ENCODE results near the gene CDKAL1.
A peak's percentile ranks its signal among the peaks of the same experiment; 100 is the strongest.

Gene CDKAL1

DNA sequence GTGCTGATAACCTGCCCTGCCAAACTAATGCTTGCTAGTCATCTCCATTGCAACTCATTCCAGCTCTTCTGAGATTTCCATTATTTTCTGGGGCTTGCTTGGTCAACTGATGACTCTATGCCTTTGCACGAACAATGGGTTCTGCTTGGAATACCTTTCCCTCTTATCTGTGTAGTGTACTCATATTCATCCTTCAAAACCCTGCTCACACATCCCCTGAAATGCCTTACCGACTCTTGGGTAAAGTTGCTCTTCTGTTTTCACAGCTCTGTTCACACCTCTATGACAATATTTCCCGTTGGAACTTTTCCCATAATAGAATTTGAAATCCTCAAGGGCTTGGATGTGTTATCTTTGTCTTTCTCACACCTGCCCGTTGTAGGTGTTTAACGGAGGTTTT, 728.2 kb downstream of the CDKAL1 start:
- Histone ChIP-seq H3K9ac (ENCODE audit: low read depth, low read length, poor library complexity, severe bottlenecking) (no peak overlapping the region), H4K20me1 (ENCODE audit: insufficient read depth, low read length, poor library complexity, severe bottlenecking) (no peaks in the 10 kb centered on the region), H3K4me3 (ENCODE audit: low read length, poor library complexity, severe bottlenecking) (no peak overlapping the region), H3K4me2 (ENCODE audit: low read depth, low read length, poor library complexity, severe bottlenecking) (no peak overlapping the region), H3K36me3 (ENCODE audit: insufficient read depth, low read length) (no peaks in the 10 kb centered on the region), H2AFZ (ENCODE audit: low read length) (no peak overlapping the region), H3K27me3 (ENCODE audit: insufficient read depth, low read length, poor library complexity, severe bottlenecking) (no peaks in the 10 kb centered on the region), H3F3A (ENCODE audit: low read depth) (no peaks in the 10 kb centered on the region), H3K4me1 (ENCODE audit: insufficient read depth, low read length, poor library complexity, severe bottlenecking) (peaks cover 23% of the 10 kb centered on the region), H3K79me2 (ENCODE audit: insufficient read depth, low read length) (no peaks in the 10 kb centered on the region), H3K9me3 (ENCODE audit: insufficient read depth, low read depth, low read length) (no peaks in the 10 kb centered on the region), H3K9me2 (replicated peaks; ENCODE audit: low read depth, low read length) (no peaks in the 10 kb centered on the region)
- TF ChIP-seq, protein P1, sequence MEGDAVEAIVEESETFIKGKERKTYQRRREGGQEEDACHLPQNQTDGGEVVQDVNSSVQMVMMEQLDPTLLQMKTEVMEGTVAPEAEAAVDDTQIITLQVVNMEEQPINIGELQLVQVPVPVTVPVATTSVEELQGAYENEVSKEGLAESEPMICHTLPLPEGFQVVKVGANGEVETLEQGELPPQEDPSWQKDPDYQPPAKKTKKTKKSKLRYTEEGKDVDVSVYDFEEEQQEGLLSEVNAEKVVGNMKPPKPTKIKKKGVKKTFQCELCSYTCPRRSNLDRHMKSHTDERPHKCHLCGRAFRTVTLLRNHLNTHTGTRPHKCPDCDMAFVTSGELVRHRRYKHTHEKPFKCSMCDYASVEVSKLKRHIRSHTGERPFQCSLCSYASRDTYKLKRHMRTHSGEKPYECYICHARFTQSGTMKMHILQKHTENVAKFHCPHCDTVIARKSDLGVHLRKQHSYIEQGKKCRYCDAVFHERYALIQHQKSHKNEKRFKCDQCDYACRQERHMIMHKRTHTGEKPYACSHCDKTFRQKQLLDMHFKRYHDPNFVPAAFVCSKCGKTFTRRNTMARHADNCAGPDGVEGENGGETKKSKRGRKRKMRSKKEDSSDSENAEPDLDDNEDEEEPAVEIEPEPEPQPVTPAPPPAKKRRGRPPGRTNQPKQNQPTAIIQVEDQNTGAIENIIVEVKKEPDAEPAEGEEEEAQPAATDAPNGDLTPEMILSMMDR (conservative IDR thresholded peaks at IDR 0.05; ENCODE audit: low read length): no peak
- TF ChIP-seq EZH2phosphoT487 (IDR thresholded peaks at IDR 0.05; ENCODE audit: borderline replicate concordance): no peak

DNA sequence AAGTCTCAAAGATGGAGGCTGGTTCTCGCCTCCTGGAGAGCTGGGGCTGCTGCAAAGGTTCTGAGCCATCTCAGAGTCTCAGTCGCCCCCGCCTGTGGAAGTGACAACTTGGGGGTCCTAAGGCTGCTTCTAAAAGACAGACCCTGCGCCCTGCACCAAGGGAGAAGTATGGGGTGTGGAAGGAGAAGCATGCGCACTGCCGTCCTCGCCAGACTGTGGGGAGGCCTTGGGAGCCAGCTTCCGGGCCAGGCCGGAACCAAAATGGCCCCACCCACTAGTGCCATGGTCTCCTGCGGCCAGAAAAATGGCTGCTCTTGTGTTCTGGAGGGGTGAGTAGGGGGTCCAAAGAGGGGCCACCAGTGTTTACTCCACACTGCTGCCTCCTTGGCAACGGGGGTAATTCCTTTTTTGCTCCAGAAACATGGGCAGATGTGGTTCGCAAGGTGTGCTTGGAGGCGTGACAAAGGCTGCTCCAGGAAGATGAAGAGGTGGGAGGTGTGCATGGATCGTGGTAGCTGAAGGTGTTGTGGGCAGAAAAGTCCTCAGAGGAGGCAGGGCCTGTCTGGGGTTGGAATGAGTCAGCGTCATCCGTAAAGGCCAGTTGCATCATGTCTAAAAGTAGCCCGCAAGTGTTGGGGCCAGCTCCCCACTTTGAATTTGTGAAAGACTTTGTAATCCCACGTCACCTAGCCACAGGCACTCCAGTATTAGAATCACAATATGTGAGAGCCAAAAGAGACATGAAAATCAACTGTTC, 729.5 kb downstream of the CDKAL1 start:
- no peaks in the 10 kb centered on the region for H3K9me3 ChIP-seq (ENCODE audit: insufficient read depth, low read depth, low read length)
- TF ChIP-seq, protein P1 (conservative IDR thresholded peaks at IDR 0.05; ENCODE audit: low read length): no peak
- H3K4me2 ChIP-seq (ENCODE audit: low read depth, low read length, poor library complexity, severe bottlenecking): peak overlapping the region; percentile 72
- peak overlapping the region; percentile 8 for H2AFZ ChIP-seq (ENCODE audit: low read length)
- no peaks in the 10 kb centered on the region for H3K79me2 ChIP-seq (ENCODE audit: insufficient read depth, low read length)
- peak overlapping the region; percentile 46 for H3K9ac ChIP-seq (ENCODE audit: low read depth, low read length, poor library complexity, severe bottlenecking)
- peak overlapping the region; percentile 58 for H3K4me3 ChIP-seq (ENCODE audit: low read length, poor library complexity, severe bottlenecking)
- H3K9me2 ChIP-seq (replicated peaks; ENCODE audit: low read depth, low read length): no peaks in the 10 kb centered on the region
- H4K20me1 ChIP-seq (ENCODE audit: insufficient read depth, low read length, poor library complexity, severe bottlenecking): no peaks in the 10 kb centered on the region
- H3K27me3 ChIP-seq (ENCODE audit: insufficient read depth, low read length, poor library complexity, severe bottlenecking): no peaks in the 10 kb centered on the region
- H3K4me1 ChIP-seq (ENCODE audit: insufficient read depth, low read length, poor library complexity, severe bottlenecking): peaks cover 23% of the 10 kb centered on the region
- no peaks in the 10 kb centered on the region for H3F3A ChIP-seq (ENCODE audit: low read depth)
- H3K36me3 ChIP-seq (ENCODE audit: insufficient read depth, low read length): no peaks in the 10 kb centered on the region

- Histone ChIP-seq H3K4me1 (ENCODE audit: insufficient read depth, low read length, poor library complexity, severe bottlenecking) (peaks cover 23% of the 10 kb centered on the region), H3K4me3 (ENCODE audit: low read length, poor library complexity, severe bottlenecking) (peak overlapping the region; percentile 58), H3K36me3 (ENCODE audit: insufficient read depth, low read length) (no peaks in the 10 kb centered on the region), H3K9me2 (replicated peaks; ENCODE audit: low read depth, low read length) (no peaks in the 10 kb centered on the region), H4K20me1 (ENCODE audit: insufficient read depth, low read length, poor library complexity, severe bottlenecking) (no peaks in the 10 kb centered on the region), H3K9me3 (ENCODE audit: insufficient read depth, low read depth, low read length) (no peaks in the 10 kb centered on the region), H3K79me2 (ENCODE audit: insufficient read depth, low read length) (no peaks in the 10 kb centered on the region), H2AFZ (ENCODE audit: low read length) (peak overlapping the region; percentile 8), H3K4me2 (ENCODE audit: low read depth, low read length, poor library complexity, severe bottlenecking) (peak overlapping the region; percentile 72), H3K27me3 (ENCODE audit: insufficient read depth, low read length, poor library complexity, severe bottlenecking) (no peaks in the 10 kb centered on the region), H3F3A (ENCODE audit: low read depth) (no peaks in the 10 kb centered on the region), H3K9ac (ENCODE audit: low read depth, low read length, poor library complexity, severe bottlenecking) (peak overlapping the region; percentile 46)
- TF ChIP-seq, protein P1 (conservative IDR thresholded peaks at IDR 0.05; ENCODE audit: low read length): no peak
- no peak for TF ChIP-seq EZH2phosphoT487 (IDR thresholded peaks at IDR 0.05; ENCODE audit: borderline replicate concordance)
These were observed 730.2 kb downstream of the CDKAL1 start for GRCh38 chr6:21264288-21265033.
